ENCODE results near the gene TMEM135.

DNA sequence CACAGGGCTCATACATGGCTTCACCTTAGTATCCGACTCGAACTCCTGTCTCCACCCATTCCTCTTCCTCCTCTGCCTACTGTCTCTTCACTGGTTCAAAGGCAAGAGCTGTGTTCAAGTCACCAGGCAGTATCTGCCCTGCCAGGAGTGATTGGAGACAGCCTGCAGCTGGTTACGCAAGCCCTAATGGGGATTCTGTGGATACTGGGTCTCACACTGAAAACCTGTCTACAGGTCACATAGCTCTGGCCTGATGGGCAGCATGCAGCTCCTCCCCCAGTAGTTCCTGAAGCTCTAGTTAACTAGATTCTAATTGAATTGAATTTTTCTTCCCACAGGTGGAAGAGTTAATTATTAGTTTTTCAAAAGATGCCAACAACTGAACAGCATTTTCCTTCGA lies 332.2 kb downstream of the TMEM135 start:
- no peak for TF ChIP-seq CTCF (IDR thresholded peaks at IDR 0.05)
- TF ChIP-seq EZH2 (IDR thresholded peaks at IDR 0.05; ENCODE audit: borderline replicate concordance, insufficient read depth, low read depth, low read length, poor library complexity, severe bottlenecking): no peak
